BJ (cell line): Measurements from ENCODE around the gene LAP3. TPM values are rescaled to one million over a fixed set of nuclear protein-coding genes. Genes with fewer than 3 reads are reported as not detected.
"Not testable (repeated sequence)": the region's sequence is repeated elsewhere in the genome, so short reads cannot be mapped to it uniquely, and the experiment has no call there.

Experiments
- CTCF ChIA-PET: fragments of 350-600 bp; formaldehyde crosslinking; extraction: SDS; loops from one replicate; lab custom pipeline; 2021; ENCODE audit warnings: antibody characterized with exemption, inconsistent platforms; lab: Yijun Ruan, JAX
- POLR2A ChIA-PET: fragments of 300-600 bp; sonication (Branson Sonifier 250); formaldehyde crosslinking; extraction: SDS; loops from one replicate; lab custom pipeline; 2021; ENCODE audit warnings: antibody characterized with exemption; lab: Charles Lee
- DNase-seq: peaks from one replicate; pipeline ENCODE4 v3.0.0-alpha.2; 2011; ENCODE audit warnings: low read depth
- H3K27me3 ChIP-seq: 2 replicates; pipeline ENCODE4 v1.6.0; 2011; ENCODE audit warnings: low read length; ENCODE audit not compliant: control insufficient read depth, insufficient read depth
- H3K36me3 ChIP-seq: 2 replicates; pipeline ENCODE4 v1.5.1; 2011; ENCODE audit warnings: low read length; ENCODE audit not compliant: control insufficient read depth, insufficient read depth
- H3K4me3 ChIP-seq: 2 replicates; pipeline ENCODE4 v1.5.1; 2011; ENCODE audit warnings: low read depth, mild to moderate bottlenecking, control low read depth, low read length
- polyA plus RNA-seq: library from polyadenylated mRNA; depleted of rRNA; stranded (reverse); fragments of >200 nt; gene quantifications from 2 replicates; pipeline ENCODE4 v1.2.3, GENCODE V29; 2011
- TF ChIP-seq, protein P1 (sequence below): IDR thresholded peaks from 2 replicates; pipeline ENCODE4 v1.5.1; 2011; ENCODE audit warnings: low read depth, mild to moderate bottlenecking, control low read depth, inconsistent platforms, low read length, moderate library complexity; ENCODE audit not compliant: insufficient read depth

Gene LAP3
- polyA plus RNA-seq, 1 experiment, result 42.8 TPM

DNA sequence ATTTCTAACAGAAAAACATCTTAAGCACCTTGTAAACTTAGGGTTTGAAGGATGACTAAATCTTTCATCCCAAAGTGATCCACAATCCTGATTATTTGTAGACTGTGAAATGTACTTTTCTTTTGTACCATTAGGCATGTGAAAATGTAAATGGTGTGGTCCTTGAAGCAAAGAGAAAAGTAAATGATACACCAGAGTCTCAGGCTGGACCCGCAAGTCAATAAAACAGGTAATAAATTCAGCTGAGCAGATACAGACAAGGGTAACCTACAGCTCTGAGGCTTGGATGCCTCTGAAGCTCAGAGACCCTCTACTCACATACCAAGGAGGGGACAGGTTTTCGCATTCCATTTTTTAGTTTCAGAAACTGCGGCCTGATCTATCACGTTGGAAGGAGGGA, 2.8 kb upstream of the LAP3 start:
- no peak for DNase-seq
- POLR2A ChIA-PET, result no interaction called here
- Histone ChIP-seq H3K36me3 (no peaks in the 10 kb centered on the region), H3K27me3 (no peaks in the 10 kb centered on the region), H3K4me3 (no peak overlapping the region)
- CTCF ChIA-PET, result interaction anchor here (2.0 kb wide), 1 partner anchor 25 kb away, joined by 9 read pairs; no protein-coding TSS in a partner anchor
- TF ChIP-seq, protein P1, sequence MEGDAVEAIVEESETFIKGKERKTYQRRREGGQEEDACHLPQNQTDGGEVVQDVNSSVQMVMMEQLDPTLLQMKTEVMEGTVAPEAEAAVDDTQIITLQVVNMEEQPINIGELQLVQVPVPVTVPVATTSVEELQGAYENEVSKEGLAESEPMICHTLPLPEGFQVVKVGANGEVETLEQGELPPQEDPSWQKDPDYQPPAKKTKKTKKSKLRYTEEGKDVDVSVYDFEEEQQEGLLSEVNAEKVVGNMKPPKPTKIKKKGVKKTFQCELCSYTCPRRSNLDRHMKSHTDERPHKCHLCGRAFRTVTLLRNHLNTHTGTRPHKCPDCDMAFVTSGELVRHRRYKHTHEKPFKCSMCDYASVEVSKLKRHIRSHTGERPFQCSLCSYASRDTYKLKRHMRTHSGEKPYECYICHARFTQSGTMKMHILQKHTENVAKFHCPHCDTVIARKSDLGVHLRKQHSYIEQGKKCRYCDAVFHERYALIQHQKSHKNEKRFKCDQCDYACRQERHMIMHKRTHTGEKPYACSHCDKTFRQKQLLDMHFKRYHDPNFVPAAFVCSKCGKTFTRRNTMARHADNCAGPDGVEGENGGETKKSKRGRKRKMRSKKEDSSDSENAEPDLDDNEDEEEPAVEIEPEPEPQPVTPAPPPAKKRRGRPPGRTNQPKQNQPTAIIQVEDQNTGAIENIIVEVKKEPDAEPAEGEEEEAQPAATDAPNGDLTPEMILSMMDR, result no peak

DNA sequence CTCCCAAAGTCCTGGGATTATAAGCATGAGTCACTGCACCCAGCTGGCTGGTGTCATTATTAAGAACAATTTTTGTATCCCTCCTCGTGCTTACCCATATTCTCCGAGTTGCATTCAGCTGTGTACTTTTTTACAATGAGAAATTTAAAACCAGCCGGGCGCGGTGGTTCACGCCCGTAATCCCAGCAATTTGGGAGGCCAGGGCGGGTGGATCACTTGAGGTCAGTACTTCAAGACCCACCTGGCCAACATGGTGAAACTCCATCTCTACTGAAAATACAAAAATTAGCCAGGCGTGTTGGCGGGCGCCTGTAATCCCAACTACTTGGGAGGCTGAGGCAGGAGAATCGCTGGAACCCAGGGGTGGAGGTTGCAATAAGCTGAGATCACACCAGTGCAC, 1.8 kb upstream of the LAP3 start:
- H3K4me3 ChIP-seq, DNase-seq, POLR2A ChIA-PET, H3K36me3 ChIP-seq, H3K27me3 ChIP-seq: not testable (repeated sequence)
- CTCF ChIA-PET, result interaction anchor here (2.0 kb wide), 1 partner anchor 26 kb away, joined by 9 read pairs; no protein-coding TSS in a partner anchor

DNA sequence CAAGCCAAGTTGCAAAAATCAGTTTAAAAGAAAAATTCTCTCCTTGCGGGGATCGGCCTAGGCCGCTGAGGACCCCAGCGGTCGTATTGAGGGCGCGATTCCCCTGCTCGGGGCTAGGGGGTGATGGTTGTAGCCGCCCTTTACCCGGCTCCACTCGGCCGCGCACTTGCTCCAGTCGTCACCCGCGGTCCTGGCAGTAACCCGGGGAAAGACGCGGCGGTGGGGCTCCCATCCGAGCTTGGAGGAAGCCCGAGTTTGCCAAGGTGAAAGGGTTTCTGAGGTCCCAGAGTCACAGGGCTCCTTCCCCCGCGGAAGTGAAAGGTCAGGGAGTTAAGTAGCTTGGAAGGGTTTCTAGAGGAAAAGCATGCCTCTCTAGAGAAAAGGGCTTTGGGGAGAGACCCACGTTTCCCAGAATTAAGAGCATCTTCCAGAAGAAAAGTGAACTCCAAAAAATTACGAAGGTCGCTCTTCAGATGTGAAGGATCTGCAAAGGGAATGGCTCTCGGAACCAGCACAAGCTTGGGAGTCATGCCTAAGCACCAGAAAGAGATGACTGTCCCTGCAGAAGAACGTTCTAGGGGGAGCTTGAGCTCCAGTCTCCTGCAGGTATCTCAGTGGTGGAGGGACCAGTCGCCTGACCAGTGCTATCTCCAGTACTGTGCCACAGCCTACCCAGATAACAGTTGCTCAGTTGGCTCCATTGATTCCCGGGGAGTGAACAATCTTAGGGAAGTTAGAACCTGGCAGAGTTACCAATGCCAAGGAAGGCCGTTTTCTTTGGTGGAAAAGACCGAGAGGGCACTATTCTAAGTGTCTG, 875 bp downstream of the LAP3 start:
- H3K27me3 ChIP-seq, result no peaks in the 10 kb centered on the region
- TF ChIP-seq, protein P1, result peak; percentile 22; the same call in 1 of the 2 replicates
- H3K36me3 ChIP-seq, result no peaks in the 10 kb centered on the region; the same call in none of the 2 replicates
- DNase-seq, result no peak
- POLR2A ChIA-PET, result no interaction called here
- peak overlapping the region; percentile 86 for H3K4me3 ChIP-seq
- CTCF ChIA-PET, result interaction anchor here (0.6 to 2.2 kb wide), 2 partner anchors 29 to 237 kb away, joined by 3 to 5 read pairs; no protein-coding TSS in a partner anchor

DNA sequence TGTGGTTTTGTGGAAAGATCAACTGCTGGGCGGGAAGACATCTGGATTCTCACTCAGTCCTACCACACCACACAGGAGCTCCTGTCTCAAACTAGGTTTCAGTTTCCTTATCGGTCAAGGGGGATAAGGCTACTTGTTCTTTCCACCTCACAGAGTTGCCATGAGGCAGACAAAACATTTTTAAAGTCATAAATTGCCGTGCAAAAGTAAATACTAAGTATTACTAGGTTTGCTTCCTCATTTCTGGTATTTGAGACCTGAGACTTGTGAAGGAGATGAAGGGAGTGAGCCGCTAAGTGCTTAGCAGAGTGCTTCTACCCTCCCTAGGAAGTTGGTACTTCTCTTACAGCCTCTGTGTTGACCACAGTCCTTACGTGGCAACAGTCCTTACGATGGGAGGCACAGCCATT, 1.5 kb downstream of the LAP3 start:
- DNase-seq, result no peak
- POLR2A ChIA-PET, result no interaction called here
- TF ChIP-seq, protein P1, result no peak
- Histone ChIP-seq H3K27me3 (no peaks in the 10 kb centered on the region), H3K4me3 (peak overlapping the region; percentile 86), H3K36me3 (peaks cover 4% of the 10 kb centered on the region)
- CTCF ChIA-PET, result interaction anchor here (2.2 kb wide), 1 partner anchor 30 kb away, joined by 5 read pairs; no protein-coding TSS in a partner anchor

DNA sequence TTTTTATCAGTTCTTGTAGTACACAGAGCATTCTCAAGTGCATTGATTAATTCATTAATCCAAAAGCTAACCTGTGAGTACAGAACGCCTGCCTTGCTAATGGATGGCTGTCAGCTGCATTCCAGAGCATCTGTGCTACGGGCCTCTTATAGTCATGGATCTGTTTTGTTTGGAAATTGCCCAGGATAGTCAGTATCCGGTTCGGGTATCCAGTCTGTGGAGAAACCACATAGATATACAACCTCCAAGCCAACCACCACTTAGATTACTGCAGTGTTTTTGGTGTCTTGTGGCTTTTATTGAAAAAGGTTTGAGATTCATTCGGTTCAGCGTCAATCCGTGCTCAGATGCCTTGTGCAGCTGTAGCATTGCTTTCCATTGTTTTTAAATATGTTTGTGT, 4.0 kb downstream of the LAP3 start:
- ChIA-PET POLR2A (no interaction called here), CTCF (no interaction called here)
- TF ChIP-seq, protein P1, result no peak
- no peak for DNase-seq
- Histone ChIP-seq H3K27me3 (no peaks in the 10 kb centered on the region), H3K4me3 (no peak overlapping the region), H3K36me3 (peaks cover 14% of the 10 kb centered on the region)
